ENCODE measurements around the gene MTIF3.
A peak's percentile ranks its signal among the peaks of the same experiment; 100 is the strongest.

The MTIF3 gene

GRCh38 chr13:27476943-27477703 is 26.8 kb upstream of the MTIF3 start:
- Histone ChIP-seq H3K27ac (ENCODE audit: low read length) (no peak overlapping the region), H3K27me3 (ENCODE audit: low read depth, low read length) (no peaks in the 10 kb centered on the region), H3K36me3 (ENCODE audit: control insufficient read depth in 1 of 2, insufficient read depth in 2 of 2, low read length in 2 of 2) (no peaks in the 10 kb centered on the region), H3K4me1 (ENCODE audit: control insufficient read depth in 1 of 2, insufficient read depth in 2 of 2, low read length in 2 of 2) (no peaks in the 10 kb centered on the region), H3K9me3 (ENCODE audit: control insufficient read depth in 1 of 2, low read length in 2 of 2) (peaks cover 0 to 5% of the 10 kb centered on the region in 2 donors), H3K4me3 (ENCODE audit: low read depth in 1 of 2, low read length in 2 of 2) (no peak overlapping the region)

GRCh38 chr13:27474751-27475268 is 24.4 kb upstream of the MTIF3 start:
- Histone ChIP-seq H3K36me3 (ENCODE audit: control insufficient read depth in 1 of 2, insufficient read depth in 2 of 2, low read length in 2 of 2) (no peaks in the 10 kb centered on the region), H3K4me3 (ENCODE audit: low read depth in 1 of 2, low read length in 2 of 2) (no peak overlapping the region), H3K9me3 (ENCODE audit: control insufficient read depth in 1 of 2, low read length in 2 of 2) (no peaks in the 10 kb centered on the region), H3K4me1 (ENCODE audit: control insufficient read depth in 1 of 2, insufficient read depth in 2 of 2, low read length in 2 of 2) (no peaks in the 10 kb centered on the region), H3K27ac (ENCODE audit: low read length) (no peak overlapping the region), H3K27me3 (ENCODE audit: low read depth, low read length) (no peaks in the 10 kb centered on the region)

DNA sequence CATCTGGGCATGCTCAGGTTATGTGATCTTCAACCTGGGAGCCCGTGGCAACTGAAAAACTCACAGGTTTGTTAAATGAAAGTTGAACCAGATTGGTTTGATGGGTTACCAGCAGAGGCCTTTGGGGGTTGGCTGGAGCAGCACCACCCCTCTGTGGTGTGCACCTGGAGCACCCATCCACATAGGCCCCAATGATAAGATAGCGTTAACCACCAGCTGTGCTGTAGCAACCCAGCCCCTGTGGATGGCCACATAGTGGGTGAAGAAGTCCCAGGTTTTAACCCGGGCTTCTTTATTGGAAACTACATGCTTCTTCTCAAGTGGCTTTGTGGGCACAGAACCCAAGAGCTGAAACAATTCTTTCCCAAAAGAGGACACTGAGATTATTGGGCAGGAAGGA is 22.6 kb upstream of the MTIF3 start:
- Histone ChIP-seq H3K27ac (ENCODE audit: low read length) (no peak overlapping the region), H3K27me3 (ENCODE audit: low read depth, low read length) (no peaks in the 10 kb centered on the region), H3K9me3 (ENCODE audit: control insufficient read depth in 1 of 2, low read length in 2 of 2) (no peaks in the 10 kb centered on the region), H3K36me3 (ENCODE audit: control insufficient read depth in 1 of 2, insufficient read depth in 2 of 2, low read length in 2 of 2) (no peaks in the 10 kb centered on the region), H3K4me3 (ENCODE audit: low read depth in 1 of 2, low read length in 2 of 2) (no peak overlapping the region), H3K4me1 (ENCODE audit: control insufficient read depth in 1 of 2, insufficient read depth in 2 of 2, low read length in 2 of 2) (no peaks in the 10 kb centered on the region)

- H3K36me3 ChIP-seq (ENCODE audit: control insufficient read depth in 1 of 2, insufficient read depth in 2 of 2, low read length in 2 of 2): no peaks in the 10 kb centered on the region
- H3K9me3 ChIP-seq (ENCODE audit: control insufficient read depth in 1 of 2, low read length in 2 of 2): no peaks in the 10 kb centered on the region
- no peak overlapping the region for H3K4me3 ChIP-seq (ENCODE audit: low read depth in 1 of 2, low read length in 2 of 2)
- no peak overlapping the region for H3K27ac ChIP-seq (ENCODE audit: low read length)
- H3K4me1 ChIP-seq (ENCODE audit: control insufficient read depth in 1 of 2, insufficient read depth in 2 of 2, low read length in 2 of 2): no peaks in the 10 kb centered on the region
- no peaks in the 10 kb centered on the region for H3K27me3 ChIP-seq (ENCODE audit: low read depth, low read length)
Observed at GRCh38 chr13:27472441-27472840, 22.1 kb upstream of the MTIF3 start.

DNA sequence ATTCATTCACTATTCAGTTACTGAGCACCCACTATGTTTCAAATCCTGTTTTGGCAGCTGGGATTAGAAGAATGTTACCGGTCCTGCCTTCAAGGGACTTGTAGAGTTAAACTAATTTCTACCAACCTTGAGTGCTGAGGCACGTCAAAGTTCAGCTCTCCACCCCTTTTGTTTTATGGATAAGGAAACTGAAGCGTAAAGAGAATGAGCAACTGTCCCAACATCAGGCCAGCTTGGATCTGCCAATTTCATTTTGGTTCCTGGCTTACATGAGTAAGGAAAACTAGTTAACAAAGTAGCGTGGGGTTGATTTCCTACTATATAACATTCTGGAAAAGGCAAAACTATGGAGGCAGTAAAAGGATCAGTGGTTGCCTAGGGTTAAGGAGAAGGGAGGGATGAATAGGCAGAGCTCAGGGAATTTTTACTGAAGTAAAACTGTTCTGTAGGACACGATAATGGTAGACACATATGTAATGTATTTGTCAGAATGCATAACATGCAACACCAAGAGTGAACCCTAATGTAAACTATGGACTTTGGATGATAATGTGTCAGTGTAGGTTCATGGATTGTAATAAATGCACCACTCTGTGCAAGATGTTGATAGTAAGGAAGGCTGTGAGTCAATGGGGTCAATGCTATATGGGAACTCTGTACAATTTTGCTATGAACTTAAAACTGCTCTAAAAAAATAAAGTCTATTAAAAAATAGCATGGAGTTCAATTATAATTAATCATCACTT is 19.9 kb upstream of the MTIF3 start:
- H3K9me3 ChIP-seq (ENCODE audit: control insufficient read depth in 1 of 2, low read length in 2 of 2): no peaks in the 10 kb centered on the region
- no peak overlapping the region for H3K27ac ChIP-seq (ENCODE audit: low read length)
- no peaks in the 10 kb centered on the region for H3K27me3 ChIP-seq (ENCODE audit: low read depth, low read length)
- H3K36me3 ChIP-seq (ENCODE audit: control insufficient read depth in 1 of 2, insufficient read depth in 2 of 2, low read length in 2 of 2): no peaks in the 10 kb centered on the region
- H3K4me3 ChIP-seq (ENCODE audit: low read depth in 1 of 2, low read length in 2 of 2): no peak overlapping the region
- peaks cover 0 to 5% of the 10 kb centered on the region in 2 donors for H3K4me1 ChIP-seq (ENCODE audit: control insufficient read depth in 1 of 2, insufficient read depth in 2 of 2, low read length in 2 of 2)

GRCh38 chr13:27466513-27466912 is 16.1 kb upstream of the MTIF3 start:
- Histone ChIP-seq H3K9me3 (ENCODE audit: control insufficient read depth in 1 of 2, low read length in 2 of 2) (no peaks in the 10 kb centered on the region), H3K36me3 (ENCODE audit: control insufficient read depth in 1 of 2, insufficient read depth in 2 of 2, low read length in 2 of 2) (no peaks in the 10 kb centered on the region), H3K27ac (ENCODE audit: low read length) (no peak overlapping the region), H3K4me1 (ENCODE audit: control insufficient read depth in 1 of 2, insufficient read depth in 2 of 2, low read length in 2 of 2) (peaks cover 0 to 18% of the 10 kb centered on the region in 2 donors), H3K27me3 (ENCODE audit: low read depth, low read length) (no peaks in the 10 kb centered on the region), H3K4me3 (ENCODE audit: low read depth in 1 of 2, low read length in 2 of 2) (no peak overlapping the region)

- no peaks in the 10 kb centered on the region for H3K27me3 ChIP-seq (ENCODE audit: low read depth, low read length)
- no peaks in the 10 kb centered on the region for H3K36me3 ChIP-seq (ENCODE audit: control insufficient read depth in 1 of 2, insufficient read depth in 2 of 2, low read length in 2 of 2)
- H3K4me3 ChIP-seq (ENCODE audit: low read depth in 1 of 2, low read length in 2 of 2): no peak overlapping the region
- no peak overlapping the region for H3K27ac ChIP-seq (ENCODE audit: low read length)
- H3K4me1 ChIP-seq (ENCODE audit: control insufficient read depth in 1 of 2, insufficient read depth in 2 of 2, low read length in 2 of 2): peaks cover 0 to 18% of the 10 kb centered on the region in 2 donors
- H3K9me3 ChIP-seq (ENCODE audit: control insufficient read depth in 1 of 2, low read length in 2 of 2): no peaks in the 10 kb centered on the region
Observed at GRCh38 chr13:27465611-27466010, 15.2 kb upstream of the MTIF3 start.

DNA sequence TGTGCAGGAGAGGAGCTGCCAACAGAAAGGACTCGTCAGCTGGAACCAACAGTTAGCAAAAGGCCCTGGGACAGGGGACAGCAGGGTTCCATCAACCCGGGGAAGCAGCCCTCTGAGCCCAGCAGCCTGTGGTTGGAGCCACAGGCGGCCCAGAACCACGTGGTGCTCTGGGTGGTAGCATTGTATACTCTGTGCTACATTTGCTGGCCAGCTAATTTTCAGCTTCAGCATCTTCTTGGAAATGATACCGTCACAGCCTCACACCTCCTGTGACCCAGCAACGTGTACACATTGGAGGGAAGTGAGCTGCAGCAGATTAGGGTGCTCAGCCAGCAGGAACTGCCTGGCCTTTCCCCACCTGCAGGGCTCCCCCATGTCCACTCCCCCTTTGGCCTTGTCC is 13.1 kb upstream of the MTIF3 start:
- peaks cover 0 to 18% of the 10 kb centered on the region in 2 donors for H3K4me1 ChIP-seq (ENCODE audit: control insufficient read depth in 1 of 2, insufficient read depth in 2 of 2, low read length in 2 of 2)
- H3K27ac ChIP-seq (ENCODE audit: low read length): no peak overlapping the region
- H3K4me3 ChIP-seq (ENCODE audit: low read depth in 1 of 2, low read length in 2 of 2): no peak overlapping the region
- H3K27me3 ChIP-seq (ENCODE audit: low read depth, low read length): no peaks in the 10 kb centered on the region
- H3K36me3 ChIP-seq (ENCODE audit: control insufficient read depth in 1 of 2, insufficient read depth in 2 of 2, low read length in 2 of 2): no peaks in the 10 kb centered on the region
- no peaks in the 10 kb centered on the region for H3K9me3 ChIP-seq (ENCODE audit: control insufficient read depth in 1 of 2, low read length in 2 of 2)

- no peak overlapping the region for H3K4me3 ChIP-seq (ENCODE audit: low read depth in 1 of 2, low read length in 2 of 2)
- no peaks in the 10 kb centered on the region for H3K9me3 ChIP-seq (ENCODE audit: control insufficient read depth in 1 of 2, low read length in 2 of 2)
- no peak overlapping the region for H3K27ac ChIP-seq (ENCODE audit: low read length)
- peaks cover 0 to 18% of the 10 kb centered on the region in 2 donors for H3K4me1 ChIP-seq (ENCODE audit: control insufficient read depth in 1 of 2, insufficient read depth in 2 of 2, low read length in 2 of 2)
- no peaks in the 10 kb centered on the region for H3K27me3 ChIP-seq (ENCODE audit: low read depth, low read length)
- H3K36me3 ChIP-seq (ENCODE audit: control insufficient read depth in 1 of 2, insufficient read depth in 2 of 2, low read length in 2 of 2): no peaks in the 10 kb centered on the region
Observed at GRCh38 chr13:27461940-27462584, 11.7 kb upstream of the MTIF3 start.

GRCh38 chr13:27455331-27455855 is 5.0 kb upstream of the MTIF3 start:
- no peaks in the 10 kb centered on the region for H3K9me3 ChIP-seq (ENCODE audit: control insufficient read depth in 1 of 2, low read length in 2 of 2)
- peak overlapping the region; percentile 19 for H3K27ac ChIP-seq (ENCODE audit: low read length)
- H3K36me3 ChIP-seq (ENCODE audit: control insufficient read depth in 1 of 2, insufficient read depth in 2 of 2, low read length in 2 of 2): no peaks in the 10 kb centered on the region
- peaks cover 0 to 8% of the 10 kb centered on the region in 2 donors for H3K4me1 ChIP-seq (ENCODE audit: control insufficient read depth in 1 of 2, insufficient read depth in 2 of 2, low read length in 2 of 2)
- H3K27me3 ChIP-seq (ENCODE audit: low read depth, low read length): no peaks in the 10 kb centered on the region
- peak overlapping the region; percentile 41 to 54 for H3K4me3 ChIP-seq (ENCODE audit: low read depth in 1 of 2, low read length in 2 of 2)

DNA sequence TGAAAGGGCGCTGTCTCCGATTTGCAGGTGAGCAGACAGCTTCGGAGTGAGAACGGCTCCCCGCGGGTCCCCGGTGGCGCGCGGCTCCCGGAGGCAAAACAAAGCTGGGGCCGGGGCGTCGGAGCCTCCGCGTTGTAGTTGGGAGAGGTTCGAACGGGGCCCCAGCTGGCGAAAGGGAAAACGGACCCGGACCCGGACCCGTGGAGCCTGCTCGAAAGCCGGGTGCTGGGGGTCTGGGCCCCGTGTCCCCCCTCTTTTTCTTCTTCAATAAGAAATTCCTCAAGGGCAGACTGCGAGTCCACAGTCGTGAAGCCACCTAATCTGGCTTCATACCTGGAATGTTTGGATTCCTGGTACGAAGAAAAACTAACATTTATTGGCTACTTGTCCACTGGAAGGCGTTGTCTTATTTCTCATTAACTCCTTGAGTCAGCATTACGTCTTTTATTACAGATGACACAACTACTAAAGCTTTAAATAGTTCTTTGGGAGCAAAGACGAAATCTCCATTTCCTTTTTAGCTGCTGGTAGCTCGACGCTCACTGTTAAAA is 632 bp upstream of the MTIF3 start:
- Histone ChIP-seq H3K4me1 (ENCODE audit: control insufficient read depth in 1 of 2, insufficient read depth in 2 of 2, low read length in 2 of 2) (peaks cover 9 to 25% of the 10 kb centered on the region in 2 donors), H3K27ac (ENCODE audit: low read length) (peak overlapping the region; percentile 94), H3K4me3 (ENCODE audit: low read depth in 1 of 2, low read length in 2 of 2) (peak overlapping the region; percentile 86 to 97), H3K9me3 (ENCODE audit: control insufficient read depth in 1 of 2, low read length in 2 of 2) (no peaks in the 10 kb centered on the region), H3K36me3 (ENCODE audit: control insufficient read depth in 1 of 2, insufficient read depth in 2 of 2, low read length in 2 of 2) (no peaks in the 10 kb centered on the region), H3K27me3 (ENCODE audit: low read depth, low read length) (no peaks in the 10 kb centered on the region)
